Measurements from ENCODE around the gene MTCH2.
A peak's percentile ranks its signal among the peaks of the same experiment; 100 is the strongest.
"Not testable (repeated sequence)": the region's sequence is repeated elsewhere in the genome, so short reads cannot be mapped to it uniquely, and the experiment has no call there.

The MTCH2 gene

DNA sequence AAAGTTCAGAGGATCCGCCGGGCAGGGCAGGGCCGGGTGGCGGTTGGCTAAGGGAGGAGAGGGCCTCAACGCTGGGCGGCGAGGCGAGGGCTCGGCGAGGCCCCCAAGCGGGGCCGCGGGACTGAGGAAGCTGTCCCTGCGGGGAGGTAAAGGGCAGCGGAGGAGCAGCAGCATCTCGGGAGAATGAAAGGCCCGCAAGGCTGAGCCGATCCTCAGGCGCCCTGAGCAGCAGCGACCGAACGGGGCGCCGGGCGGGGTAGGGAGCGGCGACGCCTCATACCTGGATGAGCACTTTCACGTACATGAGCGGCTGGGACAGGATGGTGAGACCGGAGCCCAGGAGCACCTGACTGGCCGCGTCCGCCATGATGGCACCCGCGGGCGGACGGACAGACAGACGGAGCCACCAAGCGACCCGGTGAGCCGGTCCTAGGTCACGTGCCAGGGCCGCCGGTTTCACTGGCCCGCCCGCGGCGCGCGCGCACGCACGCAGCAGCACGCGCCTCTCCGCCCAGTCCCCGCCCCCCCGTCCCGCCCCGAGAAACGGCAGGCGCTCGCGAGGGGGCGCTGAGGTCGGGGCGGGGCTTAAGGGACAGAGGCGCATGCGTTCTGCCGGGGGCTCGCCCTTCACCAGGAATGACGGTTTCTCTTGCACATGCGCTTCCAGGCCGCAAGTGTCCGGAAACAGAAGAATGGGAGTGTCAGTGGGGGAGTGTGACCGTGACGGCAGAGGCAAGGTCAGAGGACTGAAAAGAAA lies at the start of gene MTCH2:
Gene MTCH2 (minus strand): TSS at position 461 of the 757 bp plus-strand sequence. CDS start 94 bp downstream, at position 367.
- peak within 1 kb of the TSS; percentile 96 for H3K4me3 ChIP-seq (ENCODE audit: low read depth, low read length)
- TF ChIP-seq, protein P1, sequence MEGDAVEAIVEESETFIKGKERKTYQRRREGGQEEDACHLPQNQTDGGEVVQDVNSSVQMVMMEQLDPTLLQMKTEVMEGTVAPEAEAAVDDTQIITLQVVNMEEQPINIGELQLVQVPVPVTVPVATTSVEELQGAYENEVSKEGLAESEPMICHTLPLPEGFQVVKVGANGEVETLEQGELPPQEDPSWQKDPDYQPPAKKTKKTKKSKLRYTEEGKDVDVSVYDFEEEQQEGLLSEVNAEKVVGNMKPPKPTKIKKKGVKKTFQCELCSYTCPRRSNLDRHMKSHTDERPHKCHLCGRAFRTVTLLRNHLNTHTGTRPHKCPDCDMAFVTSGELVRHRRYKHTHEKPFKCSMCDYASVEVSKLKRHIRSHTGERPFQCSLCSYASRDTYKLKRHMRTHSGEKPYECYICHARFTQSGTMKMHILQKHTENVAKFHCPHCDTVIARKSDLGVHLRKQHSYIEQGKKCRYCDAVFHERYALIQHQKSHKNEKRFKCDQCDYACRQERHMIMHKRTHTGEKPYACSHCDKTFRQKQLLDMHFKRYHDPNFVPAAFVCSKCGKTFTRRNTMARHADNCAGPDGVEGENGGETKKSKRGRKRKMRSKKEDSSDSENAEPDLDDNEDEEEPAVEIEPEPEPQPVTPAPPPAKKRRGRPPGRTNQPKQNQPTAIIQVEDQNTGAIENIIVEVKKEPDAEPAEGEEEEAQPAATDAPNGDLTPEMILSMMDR (conservative IDR thresholded peaks at IDR 0.05; ENCODE audit: low read depth, low read length) = no peak
- peak; percentile 98 for DNase-seq (ENCODE audit: low read depth)

- TF ChIP-seq, protein P1 (conservative IDR thresholded peaks at IDR 0.05; ENCODE audit: low read depth, low read length) = no peak
- no peak for DNase-seq (ENCODE audit: low read depth)
- no peak overlapping the region for H3K4me3 ChIP-seq (ENCODE audit: low read depth, low read length)
Measured at GRCh38 chr11:47691979-47692378, 49.6 kb upstream of the MTCH2 start.

GRCh38 chr11:47689480-47689879 lies 47.1 kb upstream of the MTCH2 start:
- TF ChIP-seq, protein P1 (conservative IDR thresholded peaks at IDR 0.05; ENCODE audit: low read depth, low read length) = no peak
- H3K4me3 ChIP-seq (ENCODE audit: low read depth, low read length) = no peak overlapping the region
- DNase-seq (ENCODE audit: low read depth) = no peak

GRCh38 chr11:47688991-47689390 lies 46.6 kb upstream of the MTCH2 start:
- no peak overlapping the region for H3K4me3 ChIP-seq (ENCODE audit: low read depth, low read length)
- TF ChIP-seq, protein P1 (conservative IDR thresholded peaks at IDR 0.05; ENCODE audit: low read depth, low read length) = no peak
- no peak for DNase-seq (ENCODE audit: low read depth)

DNA sequence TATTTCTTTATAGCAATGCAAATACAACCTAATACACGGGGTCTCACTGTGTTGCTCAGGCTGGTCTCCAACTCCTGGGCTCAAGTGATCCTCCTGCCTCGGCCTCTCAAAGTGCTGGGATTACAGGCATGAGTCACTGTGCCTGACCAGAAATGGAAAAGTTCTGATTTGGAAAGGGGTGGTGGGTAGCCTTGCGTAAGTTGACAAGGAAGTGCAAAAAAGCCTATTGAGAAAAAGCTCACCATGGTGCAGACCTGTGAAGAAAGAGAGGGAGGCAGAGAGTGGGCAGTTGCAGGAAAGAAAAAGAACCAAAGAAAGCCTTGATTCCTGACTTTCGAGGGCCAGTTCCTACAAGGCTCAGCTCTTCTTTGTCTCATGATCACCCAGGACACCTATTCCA lies 45.8 kb upstream of the MTCH2 start:
- no peak overlapping the region for H3K4me3 ChIP-seq (ENCODE audit: low read depth, low read length)
- DNase-seq (ENCODE audit: low read depth) = no peak
- TF ChIP-seq, protein P1 (conservative IDR thresholded peaks at IDR 0.05; ENCODE audit: low read depth, low read length) = no peak

DNA sequence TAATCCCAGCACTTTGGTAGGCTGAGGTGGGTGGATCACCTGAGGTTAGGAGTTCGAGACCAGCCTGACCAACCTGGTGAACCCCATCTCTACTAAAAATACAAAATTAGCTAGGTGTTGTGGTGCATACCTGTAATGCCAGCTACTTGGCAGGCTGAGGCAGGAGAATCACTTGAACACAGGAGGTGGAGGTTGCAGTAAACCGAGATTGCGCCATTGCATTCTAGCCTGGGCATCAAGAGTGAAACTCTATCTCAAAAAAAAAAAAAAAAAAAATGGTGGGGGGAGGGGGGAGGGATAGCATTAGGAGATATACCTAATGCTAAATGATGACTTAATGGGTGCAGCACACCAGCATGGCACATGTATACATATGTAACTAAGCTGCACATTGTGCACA lies 44.3 kb upstream of the MTCH2 start:
- DNase-seq (ENCODE audit: low read depth); H3K4me3 ChIP-seq (ENCODE audit: low read depth, low read length): not testable (repeated sequence)

DNA sequence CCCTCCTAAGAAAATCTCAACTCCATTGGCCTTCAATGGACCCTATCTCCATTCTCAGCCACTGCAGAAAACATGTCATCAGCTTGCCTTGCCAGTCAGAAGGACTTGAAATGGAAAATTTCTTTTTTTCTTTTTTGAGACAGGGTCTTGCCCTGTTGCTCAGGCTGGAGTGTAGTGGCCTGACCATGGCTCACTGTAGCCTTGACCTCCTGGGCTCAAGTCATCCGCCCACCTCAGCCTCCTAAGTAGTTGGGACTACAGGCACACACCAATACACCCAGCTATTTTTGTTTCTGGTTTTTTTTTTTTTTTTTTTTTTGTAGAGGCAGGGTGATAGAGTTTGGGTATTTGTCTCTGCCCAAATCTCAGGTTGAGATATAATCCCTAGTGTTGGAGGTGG lies 43.8 kb upstream of the MTCH2 start:
- H3K4me3 ChIP-seq (ENCODE audit: low read depth, low read length) = no peak overlapping the region
- TF ChIP-seq, protein P1 (conservative IDR thresholded peaks at IDR 0.05; ENCODE audit: low read depth, low read length) = no peak
- no peak for DNase-seq (ENCODE audit: low read depth)

All from choroid plexus epithelial cell (primary cell).